Stimulated activated CD8-positive, alpha-beta memory T cell treated with anti-CD3 and anti-CD28 coated beads, Interleukin-12 subunit alpha, Interleukin-12 subunit beta, amount 100 ng/mL, for 1 hour (primary cell): ENCODE measurements around the gene GP2.
"Not testable (repeated sequence)": the region's sequence is repeated elsewhere in the genome, so short reads cannot be mapped to it uniquely, and the experiment has no call there.

Experiments
- DNase-seq: peaks from one replicate; pipeline ENCODE4 v3.0.0-alpha.2; 2020; ENCODE audit warnings: low read depth

Gene GP2

DNA sequence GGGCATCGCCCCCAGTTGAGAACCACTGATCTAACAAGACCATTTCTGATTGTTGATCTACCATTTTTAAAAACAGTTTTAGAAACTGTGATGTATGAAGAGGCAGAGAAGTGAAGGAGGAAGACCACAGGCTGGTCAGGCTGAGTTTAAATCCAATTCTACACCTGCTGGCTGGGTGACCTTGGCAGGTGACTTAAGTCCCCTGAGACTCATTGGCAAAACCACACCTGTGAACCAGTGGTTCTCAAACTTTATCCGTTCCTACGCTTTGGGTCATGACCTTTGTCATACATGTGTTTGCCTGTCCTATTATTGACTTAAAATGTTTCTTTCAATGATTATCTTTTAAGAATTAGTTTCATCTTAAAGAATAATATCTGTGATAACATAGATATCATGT, 2.3 kb downstream of the GP2 start:
- DNase-seq, result no peak

DNA sequence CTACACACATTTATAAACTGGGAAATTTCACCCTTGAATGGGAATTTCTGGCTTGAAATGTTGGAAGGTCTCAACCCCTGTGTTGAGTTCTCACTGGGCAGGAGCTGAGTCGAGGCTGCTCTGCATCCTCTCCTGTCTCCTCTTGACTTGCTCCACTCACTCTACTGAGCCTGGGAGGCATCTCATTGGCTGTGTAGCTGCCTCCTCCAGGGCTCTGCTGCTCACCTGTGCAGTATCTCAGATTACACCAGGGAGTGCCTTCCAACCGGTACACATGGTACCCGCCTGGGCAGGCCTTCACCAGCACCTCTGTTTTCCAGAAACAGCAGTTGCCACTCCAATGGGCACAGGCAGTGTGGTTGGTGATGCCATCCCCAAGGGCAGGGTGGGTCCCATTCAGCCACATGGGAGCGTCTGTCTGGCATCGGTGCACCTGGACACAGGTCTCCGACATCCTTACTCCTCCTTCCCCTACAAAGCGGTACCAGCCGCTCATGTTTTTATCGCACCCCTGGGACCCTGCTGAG, 3.7 kb downstream of the GP2 start:
- DNase-seq, result no peak

DNA sequence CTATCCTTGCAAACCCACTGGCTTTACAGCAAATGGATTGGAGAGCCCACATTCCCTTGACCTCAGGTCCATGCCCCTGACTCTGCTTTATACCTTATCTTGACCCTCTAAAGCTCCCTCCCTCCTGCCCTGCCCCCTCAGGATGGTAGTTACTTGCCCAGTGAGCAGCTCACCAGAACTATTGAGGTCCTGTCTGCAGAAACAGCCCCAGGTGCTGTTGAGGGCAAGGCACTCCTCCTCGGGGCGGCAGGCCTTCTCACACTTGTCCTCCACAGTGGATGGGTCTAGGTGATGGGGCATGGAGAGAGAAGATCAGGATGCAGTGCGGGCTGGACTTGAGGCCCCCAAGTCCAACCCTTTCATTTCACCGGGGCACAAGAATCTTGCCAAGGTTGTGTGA, 4.6 kb downstream of the GP2 start:
- DNase-seq, result no peak

DNA sequence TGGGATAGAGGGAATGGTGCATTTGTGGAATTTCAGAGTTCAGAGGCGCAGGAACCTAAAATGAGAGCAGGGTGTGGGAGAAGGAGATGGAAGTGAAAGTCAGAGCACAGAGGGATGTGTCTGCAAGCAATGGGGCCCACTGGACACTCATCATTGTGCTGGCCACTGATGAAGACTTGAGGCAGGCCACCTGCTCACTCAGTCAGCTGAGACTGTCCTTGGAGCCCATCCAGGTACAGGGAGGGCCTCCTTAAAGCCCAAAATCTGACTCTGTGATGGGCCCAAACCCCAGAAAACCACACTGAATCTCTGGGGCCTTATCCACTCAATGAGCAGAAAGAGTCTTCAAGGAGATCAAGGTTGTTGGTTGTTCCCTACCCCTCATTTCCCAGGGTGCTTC, 5.6 kb downstream of the GP2 start:
- DNase-seq, result no peak

DNA sequence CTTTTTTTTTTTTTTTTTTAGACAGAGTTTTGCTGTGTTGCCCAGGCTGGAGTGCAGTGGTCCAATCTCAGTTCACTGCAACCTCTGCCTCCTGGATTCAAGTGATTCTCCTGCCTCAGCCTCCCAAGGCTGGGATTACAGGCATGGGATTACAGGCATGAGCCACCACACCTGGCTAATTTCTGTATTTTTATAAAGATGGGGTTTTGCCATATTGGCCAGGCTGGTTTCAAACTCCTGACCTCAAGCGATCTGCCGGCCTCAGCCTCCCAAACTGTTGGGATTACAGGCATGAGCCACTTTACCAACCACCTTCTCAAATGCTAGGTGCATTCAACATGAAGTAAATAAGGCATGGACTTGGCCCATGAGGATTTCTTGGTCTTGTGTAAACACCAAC, 6.3 kb downstream of the GP2 start:
- DNase-seq, result not testable (repeated sequence)

DNA sequence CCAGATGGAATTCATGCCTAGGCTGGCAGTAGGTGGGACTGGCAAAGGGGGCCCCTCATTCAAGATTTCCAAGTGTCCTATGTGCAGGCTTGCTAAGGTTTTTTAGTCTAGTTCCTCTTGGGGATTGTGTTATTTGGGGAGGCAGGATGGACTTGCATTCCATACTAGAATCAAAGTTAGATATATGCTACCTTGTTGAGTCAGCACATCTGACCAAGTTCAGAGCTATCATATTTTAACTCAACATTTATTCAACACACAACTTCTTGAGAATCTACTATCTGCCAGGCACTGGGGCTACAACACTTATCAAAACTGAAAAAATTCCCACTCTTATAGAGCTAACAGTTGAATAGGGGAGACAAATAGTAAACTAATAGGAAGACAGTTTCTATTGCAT, 6.7 kb downstream of the GP2 start:
- DNase-seq, result no peak

DNA sequence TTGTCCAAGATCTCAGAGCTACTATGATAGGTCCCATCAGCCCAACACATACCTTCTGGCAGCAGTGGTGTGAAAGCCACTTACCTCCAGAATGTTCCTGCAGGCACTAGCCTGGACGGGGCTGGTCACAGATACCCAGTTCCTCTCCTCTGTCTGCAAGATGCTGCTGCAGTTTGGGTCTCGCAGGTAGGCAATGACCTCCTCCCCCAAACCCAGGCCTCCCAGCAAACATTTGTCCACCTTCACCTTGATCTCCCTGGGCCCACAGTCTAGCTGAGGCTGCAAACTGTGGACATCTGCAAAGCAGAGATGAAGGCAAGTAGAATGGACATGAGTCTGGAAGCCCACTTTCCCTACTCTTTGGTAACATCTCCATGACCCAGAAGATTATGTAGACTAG, 7.1 kb downstream of the GP2 start:
- no peak for DNase-seq

DNA sequence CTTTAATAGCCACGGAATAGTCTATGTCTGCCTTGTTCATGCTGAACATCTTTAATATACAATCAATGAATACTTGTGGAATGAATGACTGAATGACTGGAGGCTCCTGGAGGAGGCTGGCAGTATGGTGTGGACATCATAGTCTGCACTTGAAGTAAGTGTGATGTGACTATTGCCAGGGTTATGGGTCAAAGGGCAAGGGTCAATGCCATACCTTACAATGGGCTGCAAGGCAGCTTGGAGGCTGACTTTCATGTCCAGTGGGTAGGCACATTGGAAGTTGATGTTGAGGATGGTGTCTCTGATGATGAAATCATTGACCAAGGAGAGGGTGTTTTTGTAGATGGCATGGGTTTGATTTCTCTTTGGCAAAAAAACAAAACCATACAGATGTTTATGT, 7.9 kb downstream of the GP2 start:
- DNase-seq, result no peak

DNA sequence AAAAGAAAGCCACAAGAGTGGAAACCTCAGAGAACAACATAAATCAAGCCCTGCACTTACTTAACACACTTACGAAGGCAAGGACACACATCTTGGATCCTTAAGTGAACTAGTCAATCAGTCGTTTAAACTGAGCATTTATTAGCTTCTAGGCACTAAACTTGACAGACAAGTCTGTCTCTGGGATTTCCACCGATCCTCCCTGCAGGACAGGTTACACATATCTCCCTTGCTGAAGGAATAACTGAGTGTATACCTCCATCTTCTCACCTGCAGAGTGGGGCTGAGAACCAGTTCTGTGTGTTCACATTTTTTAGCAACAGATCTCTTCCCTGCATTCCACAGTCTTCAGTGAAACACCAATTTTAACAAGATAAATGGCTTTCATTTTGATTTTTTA, 8.9 kb downstream of the GP2 start:
- DNase-seq, result no peak

DNA sequence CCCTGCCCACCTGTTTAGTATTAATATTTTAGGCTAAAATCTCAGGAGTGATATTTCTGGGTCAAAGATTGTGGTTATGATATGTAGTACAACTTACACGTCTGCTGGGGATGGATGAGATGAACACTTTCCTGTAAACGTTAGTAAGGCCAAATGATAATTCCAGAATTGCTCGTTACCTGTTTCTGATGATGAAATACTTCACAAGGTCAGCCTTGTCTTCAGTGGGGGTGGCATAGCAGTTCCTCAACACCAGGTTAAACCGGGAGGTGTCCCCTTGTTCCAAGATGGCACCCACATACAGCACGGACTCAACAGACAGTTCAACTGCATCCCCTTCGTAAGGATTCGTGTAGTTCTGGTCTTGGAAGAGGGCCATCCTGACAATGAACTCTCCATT, 9.3 kb downstream of the GP2 start:
- DNase-seq, result no peak

DNA sequence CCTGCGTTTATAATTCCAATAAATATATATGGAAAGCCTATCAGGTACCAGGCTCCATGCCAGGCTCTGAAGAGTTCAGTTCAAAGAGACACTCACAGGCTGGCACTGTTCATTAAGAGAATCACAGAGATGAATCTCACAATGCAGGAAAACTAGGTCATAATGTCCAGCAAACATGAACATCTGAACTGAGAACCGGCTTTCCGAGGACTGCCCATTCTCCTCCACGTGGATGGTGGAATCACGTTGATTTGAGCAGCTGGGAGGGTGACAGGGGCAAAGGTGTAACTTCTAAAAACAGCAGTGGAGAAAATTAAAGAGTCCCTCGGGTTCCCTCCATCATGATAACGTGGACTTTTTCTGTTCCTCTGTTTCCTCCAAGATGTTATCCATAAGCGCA, 10.2 kb downstream of the GP2 start:
- DNase-seq, result no peak

DNA sequence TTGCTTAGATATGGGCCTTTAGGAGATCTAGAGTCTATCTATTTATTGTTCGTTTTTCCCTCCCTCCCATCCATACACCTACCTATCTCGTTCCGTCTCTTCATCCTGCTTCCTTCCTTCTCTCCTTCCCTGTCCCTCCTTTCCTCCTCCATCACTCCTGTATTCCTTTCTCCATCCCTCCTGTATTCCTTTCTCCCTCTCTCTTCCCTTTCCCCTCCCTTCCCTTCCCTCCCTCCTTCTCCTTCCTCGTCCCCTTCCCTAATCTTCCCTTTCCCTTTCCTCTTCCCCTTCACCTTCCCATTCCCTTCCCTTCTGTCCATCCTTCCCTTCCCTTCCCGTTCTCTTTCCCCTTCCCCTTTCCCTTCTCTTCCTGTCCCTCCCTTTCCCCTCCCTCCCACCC, 10.6 kb downstream of the GP2 start:
- DNase-seq, result no peak

DNA sequence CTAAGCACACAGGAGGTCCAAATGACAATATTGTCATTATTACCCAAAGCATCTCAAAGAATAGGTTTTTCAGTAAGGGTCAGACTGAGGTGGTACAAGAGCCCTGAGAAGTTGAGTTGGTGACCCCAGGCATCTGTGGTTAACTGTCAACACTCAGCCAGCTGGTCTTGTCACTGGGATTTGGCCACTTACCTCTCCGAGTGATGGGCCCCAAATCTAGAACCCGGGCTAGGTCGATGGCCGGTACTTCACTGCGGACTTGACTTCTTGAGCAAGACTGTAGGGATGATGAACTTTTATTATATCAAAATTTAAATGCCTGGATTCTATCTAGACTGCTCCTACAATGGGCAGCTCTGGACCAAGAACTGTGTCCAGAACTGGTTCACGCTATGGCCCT, 11.5 kb downstream of the GP2 start:
- no peak for DNase-seq

DNA sequence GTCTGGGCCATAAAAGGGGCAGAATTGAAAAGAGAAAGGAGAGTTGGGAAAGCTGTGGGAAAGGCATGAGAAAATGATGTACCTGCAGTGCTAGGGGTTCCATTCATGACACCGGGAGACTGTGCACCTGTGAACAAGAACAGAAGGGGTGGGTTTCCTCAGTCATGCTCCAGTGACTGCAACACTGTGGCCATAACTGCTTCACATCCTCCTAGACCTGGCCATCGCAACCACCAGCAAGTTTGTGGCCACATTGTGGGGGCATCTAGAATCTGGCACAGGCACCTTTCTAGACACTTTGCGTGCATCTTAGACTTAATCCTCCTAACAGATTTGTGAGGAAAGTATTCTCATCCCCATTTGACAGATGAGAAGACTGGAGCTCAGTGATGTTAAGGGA, 12.7 kb downstream of the GP2 start:
- no peak for DNase-seq

DNA sequence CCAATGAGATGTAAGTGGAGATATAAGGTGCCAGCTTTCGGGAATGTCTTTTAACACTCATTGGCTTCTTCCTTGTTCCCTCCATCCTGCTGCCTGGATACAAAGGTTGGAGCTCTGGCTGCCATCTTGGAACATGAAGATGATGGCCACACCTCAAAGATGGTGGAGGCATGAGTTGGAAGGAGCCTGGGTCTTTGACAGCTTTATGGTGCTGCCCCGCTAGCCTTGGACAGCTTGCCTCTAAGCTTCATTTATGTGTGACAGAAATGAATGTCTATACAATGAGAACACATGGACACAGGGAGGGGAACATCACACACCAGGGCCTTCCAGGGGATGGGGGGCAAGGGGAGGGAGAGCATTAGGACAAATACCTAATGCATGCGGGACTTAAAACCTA, 13.6 kb downstream of the GP2 start:
- DNase-seq, result no peak

DNA sequence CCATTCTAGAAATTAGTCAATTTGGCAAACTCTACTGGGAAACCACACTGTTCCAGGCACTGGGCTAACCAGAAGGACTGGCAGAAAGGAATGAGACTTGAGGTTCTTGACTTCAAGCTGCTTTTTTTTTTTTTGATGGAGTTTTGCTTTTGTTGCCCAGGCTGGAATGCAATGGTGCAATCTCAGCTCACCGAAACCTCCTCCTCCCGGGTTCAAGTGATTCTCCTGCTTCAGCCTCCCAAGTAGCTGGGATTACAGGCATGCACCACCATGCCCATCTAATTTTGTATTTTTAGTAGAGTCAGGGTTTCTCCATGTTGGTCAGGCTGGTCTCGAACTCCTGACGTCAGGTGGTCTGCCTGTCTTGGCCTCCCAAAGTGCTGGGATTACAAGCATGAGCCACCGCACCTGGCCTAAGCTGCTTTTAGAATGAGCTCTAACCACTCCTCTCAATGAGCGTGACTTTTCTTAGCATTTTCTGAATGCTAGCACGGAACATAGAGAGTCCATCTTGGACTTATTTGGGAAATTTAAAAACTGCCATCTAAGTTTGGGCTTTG, 14.7 kb downstream of the GP2 start:
- DNase-seq, result not testable (repeated sequence)

DNA sequence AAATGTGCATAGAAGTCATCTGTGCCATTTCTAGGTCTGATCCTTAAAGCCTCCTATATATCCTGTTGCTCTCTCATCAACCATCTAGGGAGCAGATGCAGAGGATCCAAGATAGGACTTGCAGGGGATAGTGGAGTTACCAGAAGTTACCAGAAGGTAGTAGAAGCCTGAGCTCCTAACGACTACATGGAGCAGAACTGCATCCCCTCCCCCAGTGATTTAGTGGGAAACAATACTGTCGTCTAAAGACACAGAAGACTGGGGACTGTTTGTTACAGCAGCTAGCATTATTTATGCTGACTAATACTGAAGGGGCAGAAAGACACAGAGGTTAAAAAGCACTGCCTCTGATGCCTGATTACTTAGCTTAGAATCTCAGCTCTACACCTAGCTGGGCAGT, 15.8 kb downstream of the GP2 start:
- no peak for DNase-seq

DNA sequence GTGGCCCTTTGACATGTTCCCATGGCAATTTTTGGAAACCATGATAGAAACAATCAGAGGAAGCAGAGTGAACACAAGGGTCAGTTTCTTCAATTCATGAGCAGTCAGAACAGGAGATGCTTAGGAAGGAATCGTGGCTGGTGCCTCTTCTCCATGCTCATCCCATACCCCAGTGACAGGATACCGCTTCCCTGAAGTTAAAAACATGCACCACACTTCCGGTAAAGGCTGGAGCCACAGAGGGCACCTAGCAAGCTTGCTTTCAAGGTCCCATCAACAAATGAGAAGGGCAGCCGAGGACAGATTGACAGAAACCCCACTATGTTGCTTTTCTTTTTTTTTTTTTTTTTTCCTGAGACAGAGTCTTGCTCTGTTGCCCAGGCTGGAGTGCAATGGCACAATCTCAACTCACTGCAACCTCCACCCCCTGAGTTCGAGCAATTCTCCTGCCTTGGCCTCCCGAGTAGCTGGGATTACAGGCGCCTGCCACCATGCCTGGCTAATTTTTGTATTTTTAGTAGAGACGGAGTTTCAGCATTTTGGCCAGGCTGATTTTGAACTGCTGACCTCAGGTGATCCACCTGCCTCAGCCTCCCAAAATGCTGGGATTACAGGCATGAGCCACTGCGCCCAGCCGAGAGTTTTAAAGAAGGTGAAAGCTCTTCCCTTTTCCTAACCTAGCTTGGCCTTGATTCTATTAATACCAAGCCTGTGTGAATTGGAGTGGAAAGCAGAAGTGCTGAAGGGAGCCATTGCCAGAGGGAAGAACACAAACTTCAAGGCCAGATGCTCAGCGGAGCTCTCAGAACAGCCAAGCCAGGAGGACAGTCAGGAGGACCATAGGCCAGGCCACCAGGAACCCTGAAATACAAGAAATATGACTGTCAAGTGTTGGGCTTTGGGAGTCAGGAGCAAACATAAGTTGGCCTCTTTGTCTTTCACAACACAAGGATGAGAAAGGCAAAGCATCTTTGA, 16.6 kb downstream of the GP2 start:
- DNase-seq, result no peak

DNA sequence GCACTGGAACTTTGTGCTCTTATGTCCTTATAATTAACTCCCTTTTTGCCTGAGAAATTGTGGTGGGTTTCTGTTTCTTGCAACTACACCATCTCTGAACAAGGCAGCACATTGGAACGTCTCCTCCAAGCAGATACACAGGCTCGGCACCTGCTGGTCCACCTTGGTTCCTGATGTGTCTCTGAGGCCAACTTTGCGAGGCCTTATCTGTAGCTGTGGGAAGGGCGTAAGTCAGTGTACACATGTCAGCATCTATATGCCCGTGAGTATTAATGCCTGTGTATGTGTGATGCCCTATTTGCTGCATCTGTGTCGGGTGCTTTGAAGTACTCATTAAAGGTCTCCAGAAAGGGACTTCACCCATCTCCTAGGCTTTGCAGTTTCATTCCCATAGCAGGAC, 17.5 kb downstream of the GP2 start:
- no peak for DNase-seq

DNA sequence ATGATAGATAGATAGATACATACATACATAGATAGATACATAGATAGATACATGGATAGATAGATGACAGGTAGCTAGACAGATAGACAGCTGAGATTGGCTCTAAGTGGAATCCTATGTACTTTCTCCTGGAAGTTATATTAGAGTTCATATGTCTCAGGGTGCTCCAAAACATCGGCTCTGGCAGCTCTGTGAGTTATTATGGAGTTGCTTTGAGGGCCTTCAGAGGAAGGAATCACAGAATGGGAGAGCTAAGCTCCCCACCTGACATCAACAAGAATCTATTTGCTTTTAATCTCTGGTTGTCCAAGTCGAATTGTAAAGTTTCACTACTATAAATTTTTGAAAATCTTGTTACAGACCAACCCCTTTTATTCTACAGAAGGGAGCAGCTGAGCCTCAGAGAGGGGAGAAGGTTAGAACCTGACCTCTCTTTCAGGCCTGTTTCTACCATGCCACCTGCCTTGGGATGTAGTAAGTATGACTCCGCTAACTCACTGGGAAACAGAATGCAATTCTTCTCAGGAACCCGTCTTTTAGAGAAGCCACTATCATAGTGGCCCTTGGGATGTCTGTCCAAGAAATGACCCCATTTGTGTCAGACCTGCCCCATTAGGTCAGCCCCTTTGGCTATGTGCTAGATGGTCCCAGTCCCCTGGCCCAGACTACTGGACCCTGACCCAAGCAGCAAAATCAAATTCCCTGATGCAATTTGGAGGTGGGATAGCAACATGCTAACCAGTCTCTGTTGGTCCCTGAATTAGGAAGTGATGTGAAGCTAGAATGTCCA, 18.3 kb downstream of the GP2 start:
- DNase-seq, result no peak

DNA sequence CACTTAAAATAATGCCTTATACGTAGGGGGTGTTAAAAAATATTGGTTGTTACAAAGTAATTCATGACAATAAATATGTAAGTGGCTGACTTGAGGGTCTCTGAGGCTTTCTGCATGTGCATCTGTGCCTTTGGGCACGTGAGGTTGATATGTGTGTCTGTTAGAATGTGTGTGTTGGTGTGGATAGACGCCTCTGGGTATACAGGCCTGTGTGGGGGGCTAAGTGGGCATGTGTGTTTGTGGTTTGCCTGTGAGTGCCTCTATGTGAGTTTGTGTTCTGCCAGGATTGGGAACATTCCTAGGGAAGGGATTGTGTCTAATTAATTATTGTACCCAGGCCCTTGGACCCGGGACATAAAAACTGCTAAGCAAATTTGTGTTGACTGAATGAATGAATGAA, 19.0 kb downstream of the GP2 start:
- DNase-seq, result no peak

DNA sequence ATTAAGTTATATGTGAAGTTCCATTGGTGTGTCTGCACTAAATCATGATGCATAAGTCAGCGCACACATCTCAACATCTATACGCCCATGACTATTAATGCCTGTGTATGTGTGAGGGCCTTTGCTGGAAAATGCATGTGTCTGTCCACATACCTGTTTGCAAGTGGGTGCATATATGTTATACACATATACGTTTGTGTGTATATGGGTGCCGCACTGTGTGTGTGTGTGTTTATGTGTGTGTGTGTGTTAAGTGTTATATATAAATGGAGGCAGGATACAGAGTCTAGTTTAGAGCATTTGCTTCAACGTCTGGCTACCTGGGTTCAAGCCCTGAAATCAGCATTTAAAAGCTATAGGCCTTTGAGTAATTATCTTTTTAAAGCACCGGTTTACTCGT, 19.5 kb downstream of the GP2 start:
- no peak for DNase-seq

DNA sequence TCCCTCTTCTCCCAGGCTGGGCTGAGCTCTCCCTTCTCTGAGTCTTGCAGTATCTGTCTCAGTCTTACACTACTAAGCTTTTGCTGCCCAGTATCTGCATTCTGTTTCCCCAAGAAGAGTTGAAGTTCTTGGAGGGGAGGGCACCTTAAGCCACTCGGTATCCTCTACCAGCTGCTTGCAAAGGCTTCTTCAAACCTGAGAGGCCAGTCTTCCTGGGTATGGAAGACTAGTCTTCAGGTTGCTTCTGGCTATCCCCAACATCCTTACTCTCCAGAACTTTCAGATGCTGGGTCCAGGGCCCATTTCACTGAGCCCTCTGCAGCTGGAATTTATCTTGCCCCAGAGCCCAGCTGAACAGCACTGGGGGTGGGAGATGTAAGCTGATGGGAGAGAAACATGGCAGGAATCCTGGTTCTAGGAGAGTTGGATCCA, 20.1 kb downstream of the GP2 start:
- DNase-seq, result no peak
